Fibroblast of lung (primary cell): ENCODE results near the gene OVCA2.

Experiments used
- CTCF ChIP-seq, 2 donors: IDR thresholded peaks in 1 of 2; conservative IDR thresholded peaks in 1 of 2; 1 replicate in 1 of 2; 2 replicates in 1 of 2; pipeline ENCODE4 v1.5.1; 2011 to 2012; ENCODE audit warnings: low read length in 2 of 2, control low read depth in 1 of 2, inconsistent platforms in 1 of 2, low read depth in 1 of 2, mild to moderate bottlenecking in 1 of 2
- EZH2 ChIP-seq: IDR thresholded peaks from 2 replicates; pipeline ENCODE4 v1.5.1; 2012; ENCODE audit warnings: low read length, control low read depth, mild to moderate bottlenecking; ENCODE audit errors: missing control alignments

GRCh38 chr17:2064520-2064971, 22.7 kb downstream of the OVCA2 start:
- TF ChIP-seq CTCF (conservative IDR thresholded peaks at IDR 0.05 in 1 of 2, IDR thresholded peaks at IDR 0.05 in 1 of 2; ENCODE audit: low read depth in 1 of 2, low read length in 2 of 2) (no peak), EZH2 (no peak)
